Measurements from ENCODE around the gene INPP5K. TPM values are rescaled to one million over a fixed set of nuclear protein-coding genes. Genes with fewer than 3 reads are reported as not detected.

Gene INPP5K
- total RNA-seq, 4 donors from 2014 or later = 62.0 to 89.3 (median 76.1) TPM

DNA sequence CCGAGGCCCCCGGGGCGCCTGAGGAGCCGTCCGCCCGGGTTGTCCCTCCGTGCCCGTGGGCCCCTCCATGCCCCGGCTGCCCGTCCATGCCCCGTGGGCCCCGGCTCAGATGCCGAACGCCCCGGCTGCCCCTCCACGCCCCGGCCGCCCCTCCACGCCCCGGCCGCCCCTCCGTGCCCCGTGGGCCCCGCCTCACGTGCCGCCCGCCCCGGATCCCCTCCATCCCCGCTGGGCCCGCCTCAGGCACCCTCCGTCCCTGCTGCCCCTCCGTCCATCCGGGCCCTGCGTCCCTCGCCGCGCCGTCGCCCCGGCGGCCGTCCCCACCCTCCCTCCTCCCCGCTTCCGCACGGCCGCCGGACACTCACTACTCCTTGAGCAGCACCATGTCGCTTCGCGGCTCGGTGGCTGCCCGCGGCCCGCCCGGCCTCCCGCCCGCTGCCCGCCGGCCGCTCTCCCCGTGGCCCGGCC lies 45.8 kb upstream of the INPP5K start:
- Histone ChIP-seq H3K4me1 (peaks cover 28 to 56% (median 47%) of the 10 kb centered on the region in 4 donors), H3K9me3 (no peaks in the 10 kb centered on the region), H3K36me3 (peaks cover 0 to 16% (median 5%) of the 10 kb centered on the region in 4 donors), H3K27ac (replicated peaks in 1 of 4) (peak overlapping the region; percentile 92 to 98 (median 98)), H3K4me3 (peak overlapping the region; percentile 91 to 99 (median 94)), H3K27me3 (no peaks in the 10 kb centered on the region)
- no peak for TF ChIP-seq POLR2A (IDR thresholded peaks at IDR 0.05; ENCODE audit: low read depth)
- no peak for TF ChIP-seq EP300 (IDR thresholded peaks at IDR 0.05)
- no peak for TF ChIP-seq CTCF (IDR thresholded peaks at IDR 0.05)
- TF ChIP-seq POLR2AphosphoS5 (IDR thresholded peaks at IDR 0.05) = no peak
- no peak for DNase-seq (ENCODE audit: extremely low spot score)
- intact Hi-C loops (cut with DNase I) = loop anchor here (10.0 kb wide), 1 partner anchor 153 kb away; the partner anchor contains the start of gene TLCD2
- no CpG with 5 or more reads among the region's 62 CpGs for WGBS

DNA sequence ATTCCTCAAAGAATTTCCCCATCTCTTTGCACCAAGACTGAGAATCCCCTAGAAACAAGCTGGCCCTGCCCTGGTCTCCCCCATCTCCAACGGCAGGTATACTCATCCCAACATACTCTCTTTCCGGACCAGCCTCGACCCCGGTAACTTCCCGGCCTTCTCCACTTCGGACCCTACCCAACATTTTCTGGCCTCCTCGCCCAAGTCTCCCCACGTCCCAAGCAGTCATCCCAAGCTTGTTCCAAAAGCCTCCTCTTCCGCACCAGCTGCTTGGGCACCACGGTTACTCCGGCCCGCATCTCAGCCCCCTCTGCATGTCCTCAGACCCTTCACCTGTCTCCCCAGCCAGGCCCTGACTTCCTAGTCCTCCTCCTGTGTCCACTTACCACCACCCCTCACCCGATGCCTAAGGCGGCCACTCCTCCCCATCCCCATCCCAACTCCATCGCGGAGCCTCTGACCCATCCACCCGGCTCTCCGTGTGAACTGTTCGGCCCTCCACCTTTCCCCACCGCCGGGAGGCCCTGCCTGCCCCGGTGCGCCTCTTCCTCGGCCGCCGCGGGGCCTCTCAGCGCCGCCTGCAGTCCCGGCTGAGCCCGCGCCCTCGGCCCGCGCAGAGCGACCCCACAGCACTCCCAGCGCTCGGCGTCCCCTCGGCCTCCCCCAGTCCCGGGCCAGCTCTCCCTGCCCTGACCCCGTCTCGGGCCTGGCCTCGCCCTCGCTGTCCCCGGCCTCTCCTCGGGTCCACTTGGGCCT lies 45.2 kb upstream of the INPP5K start:
- intact Hi-C loops (cut with DNase I) = loop anchor here (10.0 kb wide), 1 partner anchor 153 kb away; the partner anchor contains the start of gene TLCD2
- Histone ChIP-seq H3K4me1 (peaks cover 28 to 62% (median 52%) of the 10 kb centered on the region in 4 donors), H3K36me3 (peaks cover 0 to 22% (median 10%) of the 10 kb centered on the region in 4 donors), H3K27me3 (no peaks in the 10 kb centered on the region), H3K4me3 (peak overlapping the region; percentile 91 to 99 (median 94)), H3K9me3 (no peaks in the 10 kb centered on the region), H3K27ac (replicated peaks in 1 of 4) (peak overlapping the region; percentile 92 to 98 (median 98))
- no peak for TF ChIP-seq POLR2A (IDR thresholded peaks at IDR 0.05; ENCODE audit: low read depth)
- TF ChIP-seq EP300 (IDR thresholded peaks at IDR 0.05) = no peak
- TF ChIP-seq POLR2AphosphoS5 (IDR thresholded peaks at IDR 0.05) = no peak
- TF ChIP-seq CTCF (IDR thresholded peaks at IDR 0.05) = peak; percentile 18 to 45 (median 30)
- WGBS = 12% methylated on average over 37 of the region's 47 CpGs
- no peak for DNase-seq (ENCODE audit: extremely low spot score)

DNA sequence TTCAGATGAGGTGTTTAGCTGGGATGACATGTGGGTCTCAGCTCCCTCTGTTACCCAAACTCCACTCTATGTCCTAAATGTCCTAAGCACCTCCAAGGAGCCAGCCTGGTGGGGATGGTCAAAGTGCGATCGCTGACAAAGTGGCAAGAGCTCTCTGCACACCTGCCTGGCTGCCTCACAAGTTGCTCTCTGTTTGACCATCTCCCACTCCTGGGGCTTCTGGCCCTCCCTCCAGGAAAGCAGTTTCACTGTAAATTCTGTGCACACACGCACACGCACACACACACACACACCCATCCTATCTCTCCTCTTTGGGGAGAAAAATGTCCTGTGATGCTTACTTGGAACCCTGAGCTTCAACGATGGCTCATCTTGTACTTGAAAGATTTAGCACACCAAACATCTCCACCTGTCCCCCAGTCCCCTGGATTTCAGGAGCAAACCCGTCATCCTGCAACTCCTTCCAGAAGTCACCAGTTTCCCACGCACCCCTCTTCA lies 44.5 kb upstream of the INPP5K start:
- Histone ChIP-seq H3K36me3 (peaks cover 0 to 25% (median 17%) of the 10 kb centered on the region in 4 donors), H3K4me1 (peaks cover 32 to 69% (median 56%) of the 10 kb centered on the region in 4 donors), H3K9me3 (no peaks in the 10 kb centered on the region), H3K4me3 (peak overlapping the region; percentile 91 to 99 (median 94)), H3K27ac (replicated peaks in 1 of 4) (peak overlapping the region in 3 of 4 donors; percentile 92 to 98 (median 98)), H3K27me3 (no peaks in the 10 kb centered on the region)
- DNase-seq (ENCODE audit: extremely low spot score) = no peak
- 74% methylated on average over 7 of the region's 7 CpGs for WGBS
- intact Hi-C loops (cut with DNase I) = loop anchor here (10.0 kb wide), 1 partner anchor 154 kb away; the partner anchor contains the start of gene TLCD2
- TF ChIP-seq POLR2AphosphoS5 (IDR thresholded peaks at IDR 0.05) (no peak), EP300 (IDR thresholded peaks at IDR 0.05) (no peak), CTCF (IDR thresholded peaks at IDR 0.05) (no peak), POLR2A (IDR thresholded peaks at IDR 0.05; ENCODE audit: low read depth) (no peak)

GRCh38 chr17:1560101-1560857 lies 43.9 kb upstream of the INPP5K start:
- H3K4me1 ChIP-seq = peaks cover 38 to 75% (median 59%) of the 10 kb centered on the region in 4 donors

More at GRCh38 chr17:1560101-1560857, 43.9 kb upstream of the INPP5K start:
- no peaks in the 10 kb centered on the region for H3K27me3 ChIP-seq
- peak overlapping the region in 1 of 4 donors; percentile 18 for H3K4me3 ChIP-seq
- WGBS = 78% methylated on average over 10 of the region's 22 CpGs
- H3K36me3 ChIP-seq = peaks cover 0 to 25% (median 21%) of the 10 kb centered on the region in 4 donors
- intact Hi-C loops (cut with DNase I) = loop anchor here (10.0 kb wide), 1 partner anchor 155 kb away; the partner anchor contains the start of gene TLCD2
- TF ChIP-seq EP300 (IDR thresholded peaks at IDR 0.05) (no peak), POLR2AphosphoS5 (IDR thresholded peaks at IDR 0.05) (no peak), POLR2A (IDR thresholded peaks at IDR 0.05; ENCODE audit: low read depth) (no peak), CTCF (IDR thresholded peaks at IDR 0.05) (no peak)
- DNase-seq (ENCODE audit: extremely low spot score) = no peak
- no peak overlapping the region for H3K27ac ChIP-seq (replicated peaks in 1 of 4)
- no peaks in the 10 kb centered on the region for H3K9me3 ChIP-seq
